SK-N-MC (cell line): Measurements from ENCODE around the gene TP53BP1.

ENCODE experiments used
- DNase-seq: peaks from one replicate; pipeline ENCODE4 v3.0.0-alpha.2; 2011; ENCODE audit warnings: low read depth, low spot score
- H3K27ac ChIP-seq: fragments of 200-600 bp; sonication (generic); 2 replicates; pipeline ENCODE4 v1.5.1; 2016; ENCODE audit warnings: mixed run types
- H3K36me3 ChIP-seq: fragments of 200-600 bp; sonication (generic); 2 replicates; pipeline ENCODE4 v1.6.1; 2017; ENCODE audit warnings: antibody characterized with exemption, low read length, mixed read lengths; ENCODE audit not compliant: insufficient read depth
- H3K4me3 ChIP-seq: fragments of 200-600 bp; sonication (generic); 2 replicates; pipeline ENCODE4 v1.5.1; 2016
- H3K9ac ChIP-seq: fragments of 200-600 bp; sonication (generic); 2 replicates; pipeline ENCODE4 v1.8.0; 2017; ENCODE audit warnings: mixed run types, mixed read lengths; ENCODE audit not compliant: insufficient read length
- H3K9me3 ChIP-seq: fragments of 200-600 bp; sonication (generic); 2 replicates; pipeline ENCODE4 v1.6.1; 2017; ENCODE audit warnings: low read depth, mild to moderate bottlenecking, antibody characterized with exemption, low read length, moderate library complexity, mixed read lengths
- EZH2 ChIP-seq: fragments of 200-600 bp; sonication (generic); IDR thresholded peaks from one replicate; pipeline ENCODE4 v1.6.1; 2017; ENCODE audit warnings: antibody characterized with exemption
- FOXP2 ChIP-seq: optimal IDR thresholded peaks from 2 replicates; pipeline ENCODE3; 2011; ENCODE audit warnings: mild to moderate bottlenecking, moderate library complexity; ENCODE audit not compliant: insufficient read depth; ENCODE audit errors: extremely low read length, control extremely low read depth
- POLR2AphosphoS5 ChIP-seq: IDR thresholded peaks from 2 replicates; pipeline ENCODE4 v1.6.1; 2012; ENCODE audit warnings: mild to moderate bottlenecking, low read depth, low read length, borderline replicate concordance

Gene TP53BP1

DNA sequence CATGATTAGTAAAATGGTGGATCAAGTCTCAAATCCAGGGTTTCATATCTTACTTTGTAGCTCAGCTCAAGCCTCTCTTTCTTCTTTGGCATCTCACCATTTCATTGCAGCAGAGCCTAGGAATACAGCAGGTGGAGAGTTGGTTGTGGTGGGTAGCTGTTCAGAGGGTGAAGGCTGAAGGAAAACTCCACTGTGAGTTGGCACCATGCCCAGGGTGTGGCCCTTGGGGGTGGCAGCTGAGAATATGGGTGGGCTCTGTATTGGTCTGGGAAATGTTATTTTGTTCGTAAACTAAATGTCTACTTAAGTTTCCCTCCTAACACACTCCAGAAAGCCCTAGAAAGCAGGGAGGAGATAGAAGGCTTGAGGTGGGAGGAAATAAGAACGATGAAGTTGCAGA, 22.8 kb upstream of the TP53BP1 start:
- TF ChIP-seq POLR2AphosphoS5 (no peak), EZH2 (no peak), FOXP2 (no peak)
- Histone ChIP-seq H3K36me3 (peaks cover 7% of the 10 kb centered on the region; the same call in 1 of the 2 replicates), H3K9me3 (no peaks in the 10 kb centered on the region), H3K4me3 (no peak overlapping the region), H3K9ac (no peak overlapping the region), H3K27ac (0 out of 2 replicates have a peak overlapping the region, but pooled peaks have one; percentile 22)
- no peak for DNase-seq

DNA sequence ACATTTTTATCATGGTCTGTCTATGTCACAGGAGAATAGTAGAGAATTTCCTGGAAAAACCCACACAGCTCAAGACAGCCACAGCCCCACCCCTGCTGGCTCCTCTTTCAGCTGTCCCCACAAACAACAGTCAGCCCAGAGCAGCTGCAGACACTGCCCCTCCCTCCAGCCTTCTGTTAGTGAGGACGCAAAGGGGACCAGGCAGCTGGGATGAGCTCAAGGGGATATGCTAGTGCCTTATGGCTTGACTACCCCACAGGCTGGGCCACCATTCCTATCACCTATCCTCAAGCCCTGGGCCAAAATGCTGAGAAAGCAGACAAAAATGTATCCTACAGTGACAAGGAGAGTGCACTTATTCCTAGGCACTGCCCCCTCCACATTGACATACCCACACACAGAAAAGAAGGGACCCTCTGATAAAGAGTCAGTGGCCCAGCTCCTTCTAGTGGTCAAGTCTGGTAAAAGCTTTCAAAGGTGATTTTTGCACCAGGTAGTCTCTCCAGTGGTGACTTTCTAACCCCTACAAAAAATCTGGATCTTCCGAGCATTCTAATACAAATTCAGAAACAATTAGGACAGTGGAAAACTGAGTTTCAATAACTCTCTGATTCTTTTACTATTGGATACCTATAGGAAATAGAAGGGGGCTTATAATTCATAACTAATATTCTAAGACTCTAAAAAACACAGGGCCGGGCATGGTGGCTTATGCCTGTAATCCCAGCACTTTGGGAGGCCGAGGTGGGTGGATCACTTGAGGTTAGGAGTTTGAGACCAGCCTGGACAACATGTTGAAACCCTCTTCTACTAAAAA, 21.5 kb upstream of the TP53BP1 start:
- Histone ChIP-seq H3K36me3 (no peaks in the 10 kb centered on the region), H3K9me3 (no peaks in the 10 kb centered on the region), H3K27ac (no peak overlapping the region), H3K4me3 (no peak overlapping the region), H3K9ac (no peak overlapping the region)
- TF ChIP-seq POLR2AphosphoS5 (no peak), EZH2 (no peak), FOXP2 (no peak)
- no peak for DNase-seq

DNA sequence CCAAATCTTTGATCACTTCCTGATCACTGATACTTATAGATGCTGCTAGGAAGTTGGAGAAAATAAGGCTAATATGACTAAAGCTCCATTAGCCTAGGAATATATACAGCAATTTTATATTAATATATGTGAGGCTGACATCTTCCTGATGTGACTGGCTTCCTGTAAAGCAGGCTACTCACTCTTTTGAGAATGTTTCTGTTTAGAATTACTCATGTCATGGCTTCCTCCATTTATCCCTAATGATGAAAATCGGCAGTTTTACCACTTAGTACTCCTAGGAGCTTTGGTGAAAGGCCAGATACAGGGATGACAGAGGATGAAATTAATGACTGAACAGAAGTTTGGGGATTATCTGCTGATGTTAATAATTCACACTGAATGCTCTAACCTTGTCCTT, 20.6 kb upstream of the TP53BP1 start:
- no peaks in the 10 kb centered on the region for H3K36me3 ChIP-seq
- H3K9me3 ChIP-seq: no peaks in the 10 kb centered on the region
- H3K4me3 ChIP-seq: no peak overlapping the region
- H3K27ac ChIP-seq: no peak overlapping the region
- no peak for TF ChIP-seq EZH2
- TF ChIP-seq POLR2AphosphoS5: no peak
- no peak for TF ChIP-seq FOXP2
- H3K9ac ChIP-seq: no peak overlapping the region
- no peak for DNase-seq

DNA sequence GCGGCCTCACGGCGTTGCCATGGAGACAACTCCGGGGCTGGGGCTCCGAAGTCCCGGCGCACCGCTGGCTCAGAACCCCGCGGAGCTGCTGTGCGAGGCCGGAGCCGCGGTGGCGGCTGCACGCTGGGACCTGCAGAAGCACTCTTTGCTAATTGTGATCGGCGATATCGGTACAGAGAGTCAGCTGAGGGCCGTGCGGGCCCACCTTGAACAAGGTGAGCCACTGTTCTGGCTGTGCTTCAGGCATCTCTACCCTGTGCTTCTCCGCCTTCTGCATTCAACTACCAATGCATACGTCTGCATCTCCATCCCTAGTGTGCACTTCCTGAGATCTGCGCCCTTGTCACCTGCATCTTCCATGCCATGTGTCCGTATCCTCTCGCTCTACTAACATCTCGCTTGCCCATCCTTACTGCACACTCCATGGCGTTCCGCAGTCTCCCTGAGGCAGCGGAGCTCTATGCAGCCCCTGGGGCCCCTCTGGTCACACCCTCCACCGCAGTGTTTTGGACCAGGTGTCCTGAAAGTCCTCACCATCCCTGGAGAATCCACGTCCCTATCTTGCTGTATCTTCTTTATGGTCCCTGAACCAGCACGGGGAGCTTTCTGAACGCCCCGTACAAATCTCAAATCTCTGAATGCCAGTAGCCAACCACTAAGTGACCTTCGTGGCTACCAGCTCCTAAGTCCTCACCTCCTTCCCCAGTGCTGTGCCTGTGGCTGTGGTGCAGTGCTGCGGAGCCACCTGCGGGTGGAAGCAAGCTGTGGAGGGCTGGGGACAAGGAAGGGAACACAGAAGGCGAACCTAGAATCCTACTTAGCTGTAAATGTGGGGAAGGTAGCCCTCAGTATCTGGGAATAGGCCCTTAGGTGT, 18.3 kb upstream of the TP53BP1 start:
- Histone ChIP-seq H3K36me3 (no peaks in the 10 kb centered on the region), H3K27ac (no peak overlapping the region), H3K9ac (no peak overlapping the region), H3K9me3 (no peaks in the 10 kb centered on the region), H3K4me3 (peak overlapping the region; percentile 80)
- DNase-seq: no peak
- TF ChIP-seq FOXP2 (no peak), EZH2 (no peak), POLR2AphosphoS5 (no peak)

DNA sequence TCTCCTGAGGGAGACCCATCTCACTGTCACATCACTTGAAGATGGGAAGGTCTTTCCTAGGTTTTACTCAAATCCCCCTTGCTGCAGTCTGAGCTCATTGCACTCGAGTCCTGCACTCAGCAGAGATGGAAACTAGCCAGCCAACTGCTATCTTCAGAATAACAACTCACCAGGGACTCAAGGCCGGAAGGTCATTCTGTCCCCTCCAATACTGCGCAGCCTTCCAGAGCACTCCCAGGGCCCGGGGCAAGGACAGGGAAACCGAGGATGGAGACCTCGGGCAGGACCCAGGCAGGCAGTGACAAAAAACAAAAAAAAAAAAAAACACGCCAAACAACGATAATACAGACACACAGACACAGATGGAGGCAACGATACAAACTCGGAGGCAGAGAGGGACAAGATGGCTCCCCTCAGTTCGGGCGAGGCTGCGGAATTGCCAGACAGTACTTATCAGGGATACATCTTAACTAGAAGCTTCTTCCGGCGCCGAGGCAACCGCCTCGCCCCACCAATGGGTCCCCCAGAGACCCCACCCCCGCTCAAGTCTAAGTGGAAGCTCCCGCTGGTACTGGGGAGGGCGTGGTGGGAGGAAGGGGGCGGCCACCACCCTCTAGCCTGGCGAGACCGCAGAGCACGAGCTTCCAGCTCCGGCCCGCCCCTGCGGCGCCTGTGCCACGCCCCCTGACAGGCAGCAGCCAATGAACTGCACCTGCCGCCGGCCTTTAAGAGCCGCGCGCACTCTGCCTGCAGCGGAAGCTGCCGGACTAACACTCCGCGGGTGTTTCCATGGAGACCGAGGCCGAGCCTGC, 17.4 kb upstream of the TP53BP1 start:
- DNase-seq: peak; percentile 75
- Histone ChIP-seq H3K9ac (peak overlapping the region; percentile 15), H3K9me3 (no peaks in the 10 kb centered on the region), H3K4me3 (peak overlapping the region; percentile 80), H3K27ac (peak overlapping the region; percentile 78), H3K36me3 (no peaks in the 10 kb centered on the region)
- TF ChIP-seq POLR2AphosphoS5: peak; percentile 52
- TF ChIP-seq FOXP2: peak; percentile 82
- TF ChIP-seq EZH2: no peak

DNA sequence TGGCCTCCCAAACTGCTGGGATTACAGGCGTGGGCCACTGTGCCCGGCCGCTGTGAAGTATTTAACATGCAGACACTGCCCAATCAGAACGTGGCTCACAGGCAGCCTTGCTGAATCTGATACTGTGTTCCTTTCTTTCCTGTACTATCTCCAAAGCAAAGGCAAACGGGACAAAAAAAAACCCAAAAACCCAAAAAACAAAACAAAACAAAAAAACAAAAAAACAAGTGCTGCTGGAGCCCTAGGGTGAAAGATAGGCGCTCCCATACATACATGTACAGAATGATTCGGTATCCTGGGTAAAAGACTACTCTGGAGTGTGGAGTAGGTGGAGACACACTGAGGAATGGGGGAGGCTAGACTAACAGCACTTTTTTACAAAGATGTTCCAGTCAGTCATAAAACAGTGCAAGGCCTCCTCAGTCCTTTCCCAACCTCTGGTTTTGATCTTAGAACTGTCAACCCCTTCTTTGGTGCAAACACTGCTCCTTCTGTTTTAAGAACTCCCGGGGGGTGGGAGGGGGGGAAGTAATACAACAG, 16.8 kb upstream of the TP53BP1 start:
- H3K27ac ChIP-seq: peak overlapping the region; percentile 78

DNA sequence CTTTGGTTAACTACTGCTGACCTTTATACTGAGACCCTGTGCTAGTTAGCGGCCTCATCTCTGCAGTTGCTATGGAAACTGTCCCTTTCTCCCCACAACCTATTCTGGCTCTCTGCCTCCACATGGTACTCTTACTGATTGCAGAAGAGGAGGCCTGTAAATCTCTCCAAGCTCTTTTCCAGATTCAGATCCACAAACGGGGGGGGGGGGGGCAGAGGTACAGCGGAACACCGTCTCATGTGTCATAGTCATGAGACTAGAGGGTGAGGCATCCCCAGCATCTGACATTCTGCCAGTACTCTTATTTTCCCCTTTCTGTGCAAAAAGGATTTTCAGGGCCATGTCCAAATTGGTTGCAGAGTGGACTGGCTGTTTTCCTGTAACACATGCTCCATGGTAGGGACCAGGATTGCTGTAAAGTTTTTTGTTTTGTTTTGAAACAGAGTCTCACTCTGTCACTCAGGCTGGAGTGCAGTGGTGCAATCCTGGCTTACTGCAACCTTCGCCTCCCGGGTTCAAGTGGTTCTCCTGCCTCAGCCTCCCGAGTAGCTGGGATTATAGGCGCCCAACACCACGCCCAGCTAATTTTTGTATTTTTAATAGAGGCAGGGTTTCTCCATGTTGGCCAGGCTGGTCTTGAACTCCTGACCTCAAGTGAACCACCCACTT, 16.2 kb upstream of the TP53BP1 start:
- DNase-seq: no peak
- peak overlapping the region; percentile 80 for H3K4me3 ChIP-seq
- TF ChIP-seq FOXP2 (no peak), EZH2 (no peak), POLR2AphosphoS5 (no peak)
- H3K36me3 ChIP-seq: no peaks in the 10 kb centered on the region
- no peak overlapping the region for H3K9ac ChIP-seq
- H3K9me3 ChIP-seq: no peaks in the 10 kb centered on the region
- peak overlapping the region; percentile 78 for H3K27ac ChIP-seq

More for the DNA sequence above, 16.8 kb upstream of the TP53BP1 start:
- Histone ChIP-seq H3K4me3 (peak overlapping the region; percentile 80), H3K9me3 (no peaks in the 10 kb centered on the region), H3K9ac (no peak overlapping the region), H3K36me3 (no peaks in the 10 kb centered on the region)
- TF ChIP-seq POLR2AphosphoS5 (no peak), EZH2 (no peak), FOXP2 (no peak)
- no peak for DNase-seq
